SIG-M5 treated with dmso at 0.1 percent for 504 hours (cell line): ENCODE results near the gene EPHB1.

Source experiments
- DNase-seq: peaks from one replicate; lab custom pipeline; 2025; ENCODE audit not compliant: unreplicated experiment; lab: John Stamatoyannopoulos, UW

The EPHB1 gene

GRCh38 chr3:134904776-134905646 lies 110.0 kb downstream of the EPHB1 start:
- no peak for DNase-seq

GRCh38 chr3:134905647-134905935 lies 110.5 kb downstream of the EPHB1 start:
- no peak for DNase-seq

- DNase-seq: no peak
Observed at GRCh38 chr3:134908271-134908670, 113.2 kb downstream of the EPHB1 start.

DNA sequence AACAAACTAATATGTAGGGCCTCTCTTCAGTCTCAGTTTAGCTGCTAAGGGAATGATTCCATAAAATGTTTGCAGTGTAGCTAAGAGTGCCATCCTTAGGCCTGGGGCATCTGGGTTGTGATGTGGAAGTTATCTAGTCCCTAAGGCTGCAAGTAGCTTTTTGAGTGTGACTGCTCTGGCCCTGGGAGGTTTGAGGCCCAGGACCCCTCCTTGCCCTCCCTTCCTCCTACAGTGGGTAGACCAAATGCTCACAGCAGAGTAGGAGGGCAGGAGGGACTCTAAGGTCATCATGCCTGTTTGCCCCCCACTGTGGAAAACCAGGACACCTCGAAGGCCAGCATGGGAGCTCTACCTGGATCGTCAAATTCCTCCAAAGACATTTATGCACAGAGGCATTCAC lies 115.0 kb downstream of the EPHB1 start:
- DNase-seq: no peak

- no peak for DNase-seq
Observed at GRCh38 chr3:134911586-134912548, 116.8 kb downstream of the EPHB1 start.

DNA sequence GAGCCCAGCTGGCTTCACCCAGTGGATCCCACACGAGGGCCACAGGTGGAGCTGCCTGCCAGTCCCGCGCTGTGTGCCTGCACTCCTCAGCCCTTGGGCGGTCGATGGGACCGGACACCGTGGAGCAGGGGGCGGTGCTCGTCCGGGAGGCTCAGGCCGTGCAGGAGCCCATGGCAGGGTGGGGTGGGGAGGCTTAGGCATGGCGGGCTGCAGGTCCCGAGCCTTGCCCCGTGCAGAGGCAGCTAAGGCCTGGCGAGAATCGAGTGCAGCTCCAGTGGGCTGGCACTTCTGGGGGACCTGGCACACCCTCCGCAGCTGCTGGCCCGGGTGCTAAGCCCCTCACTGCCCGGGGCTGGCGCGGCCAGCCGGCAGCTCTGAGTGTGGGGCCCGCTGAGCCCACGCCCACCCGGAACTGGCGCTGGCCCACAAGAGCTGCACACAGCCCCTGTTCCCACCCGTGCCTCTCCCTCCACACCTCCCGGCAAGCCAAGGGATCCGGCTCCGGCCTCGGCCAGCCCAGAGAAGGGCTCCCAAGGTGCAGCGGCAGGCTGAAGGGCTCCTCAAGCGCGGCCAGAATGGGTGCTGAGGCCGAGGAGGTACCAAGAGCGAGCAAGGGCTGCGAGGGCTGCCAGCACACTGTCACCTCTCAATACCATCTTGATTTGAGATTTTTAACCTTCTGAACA lies 121.4 kb downstream of the EPHB1 start:
- DNase-seq: no peak

DNA sequence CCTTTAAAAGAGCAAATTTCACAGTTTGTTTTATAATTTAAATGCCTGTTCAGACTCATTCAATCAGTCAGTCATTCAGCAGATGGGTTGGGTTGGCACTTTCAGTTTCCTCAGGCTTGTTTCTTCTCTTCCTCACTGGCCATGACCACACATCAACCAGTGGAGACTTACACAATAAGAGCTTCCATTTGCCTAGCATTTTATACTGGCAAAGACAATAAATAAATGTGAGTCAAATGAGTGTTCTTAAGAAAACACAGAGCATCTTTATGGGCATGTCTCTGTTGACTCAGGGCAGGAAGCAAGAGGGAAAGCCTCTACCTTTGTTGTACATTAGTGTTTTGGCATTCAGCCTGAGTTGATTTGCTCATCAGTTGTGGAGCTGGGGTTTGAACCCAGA lies 122.6 kb downstream of the EPHB1 start:
- DNase-seq: no peak

GRCh38 chr3:134918441-134918840 lies 123.4 kb downstream of the EPHB1 start:
- DNase-seq: peak; percentile 10

DNA sequence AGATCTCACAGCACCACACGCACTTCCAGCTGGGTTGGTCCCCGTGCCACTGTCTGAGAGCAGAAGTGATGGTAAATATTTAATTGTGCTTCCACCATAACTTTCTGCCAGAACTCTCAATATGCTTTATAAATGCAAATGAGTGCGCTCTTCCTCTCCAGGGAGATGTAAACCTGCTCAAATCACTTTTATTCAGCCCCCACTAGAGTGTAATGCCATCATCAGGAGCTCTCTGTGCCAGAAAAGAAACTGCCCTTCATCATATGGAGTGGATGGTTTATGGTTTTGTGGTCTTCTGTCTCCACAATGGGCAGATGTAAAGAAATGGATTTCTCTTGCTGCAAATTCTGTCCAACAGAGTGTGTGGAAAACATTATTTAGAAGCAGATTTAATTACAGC lies 127.0 kb downstream of the EPHB1 start:
- DNase-seq: no peak

DNA sequence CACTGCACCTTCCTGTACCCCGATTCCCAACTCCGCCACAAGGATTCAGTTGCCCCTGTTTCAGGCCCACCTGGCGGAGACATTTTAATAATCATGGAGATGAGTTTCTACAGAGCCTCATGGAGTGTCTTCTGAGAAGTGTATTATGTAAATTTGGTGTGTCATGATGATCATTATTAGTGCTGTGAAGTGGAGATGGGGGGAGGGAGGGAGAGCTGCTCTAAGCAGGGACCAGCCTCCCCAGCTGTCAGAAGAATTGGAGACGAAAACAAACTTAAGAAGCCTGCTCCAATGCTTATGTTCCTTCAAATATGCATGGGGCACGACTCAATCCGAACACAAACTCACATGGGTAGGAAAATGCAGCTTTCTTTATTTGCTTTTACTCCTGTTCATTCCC lies 127.8 kb downstream of the EPHB1 start:
- no peak for DNase-seq

GRCh38 chr3:134923286-134923685 lies 128.2 kb downstream of the EPHB1 start:
- no peak for DNase-seq

DNA sequence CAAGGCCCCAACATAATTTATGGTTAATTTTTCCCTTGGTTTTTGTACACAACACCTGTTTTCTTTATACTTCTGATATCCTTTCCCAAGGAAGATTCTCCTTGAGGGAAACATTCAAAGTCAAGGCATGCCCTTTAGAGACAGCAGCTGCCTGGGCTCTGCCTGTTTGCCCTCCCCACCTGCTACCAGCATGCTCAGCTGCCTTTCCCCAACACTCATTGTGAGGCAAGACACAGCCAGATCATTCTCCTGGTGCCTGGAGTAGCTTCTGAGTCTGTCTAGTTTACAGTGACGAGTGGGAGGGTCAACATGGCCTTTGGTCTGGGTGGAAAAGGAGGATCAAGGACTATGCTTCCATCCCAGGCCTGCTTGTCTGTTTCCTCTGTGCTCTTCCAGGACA lies 132.5 kb downstream of the EPHB1 start:
- DNase-seq: no peak

GRCh38 chr3:134928392-134928791 lies 133.3 kb downstream of the EPHB1 start:
- no peak for DNase-seq

DNA sequence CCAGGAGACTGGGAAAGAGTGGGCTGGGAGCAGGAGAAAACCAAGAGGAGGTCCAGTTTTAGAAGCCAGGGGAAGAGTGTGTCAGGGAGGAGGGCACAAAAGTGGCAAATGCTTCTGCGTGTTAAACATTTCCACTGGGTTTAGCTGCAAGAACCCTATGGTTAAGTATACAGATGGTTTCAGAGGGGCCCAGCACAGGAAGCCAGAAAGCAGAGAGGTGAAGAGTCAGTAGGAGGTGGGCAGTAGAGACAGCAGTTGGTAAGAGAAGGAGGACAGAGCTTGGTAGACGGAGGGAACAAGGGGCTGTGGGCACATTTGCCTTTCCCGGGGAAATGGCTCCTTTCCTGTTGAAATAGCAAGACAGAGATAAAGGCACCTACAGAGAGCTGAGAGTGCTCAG lies 133.8 kb downstream of the EPHB1 start:
- DNase-seq: no peak

- no peak for DNase-seq
Observed at GRCh38 chr3:134929976-134930375, 134.9 kb downstream of the EPHB1 start.

- no peak for DNase-seq
Observed at GRCh38 chr3:134931045-134931785, 136.2 kb downstream of the EPHB1 start.

DNA sequence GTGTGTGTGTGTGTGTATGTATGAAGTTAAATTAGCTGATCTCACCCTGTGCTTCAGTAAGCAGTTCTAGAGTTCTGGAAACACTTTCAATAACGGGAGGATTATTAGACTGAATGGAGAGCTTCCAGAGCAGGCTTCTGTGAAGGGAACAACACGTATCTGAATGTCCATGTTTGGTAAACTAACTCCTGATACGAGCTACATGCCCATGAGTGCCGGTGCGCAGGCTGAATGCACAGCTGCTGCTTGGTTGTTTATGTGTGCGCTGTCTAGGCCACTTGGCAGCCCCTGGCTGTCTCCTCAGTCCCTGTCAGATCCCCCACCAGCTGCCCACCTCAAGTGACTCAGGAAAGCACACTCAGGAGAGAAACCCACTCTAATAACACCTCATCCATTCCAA lies 137.0 kb downstream of the EPHB1 start:
- no peak for DNase-seq

- no peak for DNase-seq
Observed at GRCh38 chr3:134933997-134934396, 138.9 kb downstream of the EPHB1 start.

DNA sequence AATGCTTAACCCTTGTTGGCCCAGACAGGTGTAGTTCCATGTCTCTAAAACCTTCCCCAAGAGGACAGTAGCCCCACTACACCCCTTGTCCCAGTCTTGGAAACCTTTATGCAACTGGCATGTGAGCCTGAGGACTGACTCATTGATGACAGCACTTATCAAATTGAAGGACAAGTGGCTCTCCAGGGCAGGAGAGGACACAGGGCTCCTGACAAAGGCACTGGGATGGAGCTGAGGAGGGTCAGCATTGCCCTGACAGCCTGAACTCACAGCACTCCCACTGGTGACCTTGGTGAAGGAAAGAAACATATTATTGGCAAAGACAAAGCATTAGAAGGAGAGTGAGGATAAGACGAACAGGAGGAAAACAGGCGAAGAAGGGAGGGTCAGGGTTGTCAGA lies 139.9 kb downstream of the EPHB1 start:
- DNase-seq: no peak

DNA sequence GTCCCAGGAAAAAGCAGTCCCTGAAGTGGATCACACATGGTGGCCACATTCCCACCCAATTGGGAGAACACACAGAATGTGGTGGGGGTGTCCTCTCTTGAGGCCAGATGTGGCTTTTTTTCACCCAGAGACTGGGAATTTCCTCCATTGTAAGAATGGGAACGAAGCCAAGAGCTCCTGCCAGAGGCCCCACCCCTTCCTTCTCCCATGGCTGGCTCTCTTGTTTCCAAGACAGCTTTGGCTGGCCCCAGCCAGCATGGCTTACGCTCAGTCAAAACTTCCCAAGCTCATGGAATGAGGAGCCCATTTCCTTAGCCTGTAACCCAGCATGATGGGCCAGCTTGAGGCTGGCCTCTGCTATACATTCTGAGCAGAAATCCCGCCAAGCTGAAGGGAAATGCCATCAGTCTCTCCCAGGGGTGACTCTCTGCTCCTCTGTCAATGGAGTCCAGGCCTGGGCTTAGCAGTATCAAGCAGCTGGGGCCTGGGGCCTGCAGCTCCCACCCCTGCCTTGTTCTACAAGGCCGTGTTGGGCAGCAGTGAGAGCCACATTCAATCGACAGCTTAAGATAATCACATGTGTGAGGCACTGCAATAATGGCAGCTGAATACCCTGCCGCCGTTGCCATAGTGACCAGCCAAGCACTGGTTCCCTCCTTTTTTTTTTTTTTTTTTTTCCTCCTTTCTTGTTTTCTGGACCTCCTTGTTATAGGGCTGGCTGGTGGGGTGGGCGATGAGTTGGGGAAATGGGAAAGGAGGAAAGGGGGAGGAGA lies 142.4 kb downstream of the EPHB1 start:
- no peak for DNase-seq
